ENCODE data around the gene C11orf71.

DNA sequence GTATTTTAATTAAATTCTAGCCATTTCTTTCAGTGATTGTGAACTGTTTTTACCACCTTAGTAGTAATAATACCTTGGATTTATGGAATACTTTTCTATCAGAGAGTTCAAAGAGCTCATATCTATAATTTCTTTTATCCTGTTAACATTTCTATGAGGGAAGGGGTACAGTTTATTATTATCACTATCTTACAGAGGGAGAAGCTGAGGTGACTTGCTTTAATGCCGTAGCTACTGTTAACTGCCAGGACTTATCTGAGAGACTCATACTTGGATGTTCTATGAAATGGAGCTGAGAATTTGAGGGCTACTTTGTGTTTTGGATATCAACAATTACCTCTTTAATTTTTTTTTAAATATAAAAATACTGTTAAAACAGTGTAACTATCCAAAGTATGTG lies 42.2 kb upstream of the C11orf71 start:
- TF ChIP-seq, protein P1, sequence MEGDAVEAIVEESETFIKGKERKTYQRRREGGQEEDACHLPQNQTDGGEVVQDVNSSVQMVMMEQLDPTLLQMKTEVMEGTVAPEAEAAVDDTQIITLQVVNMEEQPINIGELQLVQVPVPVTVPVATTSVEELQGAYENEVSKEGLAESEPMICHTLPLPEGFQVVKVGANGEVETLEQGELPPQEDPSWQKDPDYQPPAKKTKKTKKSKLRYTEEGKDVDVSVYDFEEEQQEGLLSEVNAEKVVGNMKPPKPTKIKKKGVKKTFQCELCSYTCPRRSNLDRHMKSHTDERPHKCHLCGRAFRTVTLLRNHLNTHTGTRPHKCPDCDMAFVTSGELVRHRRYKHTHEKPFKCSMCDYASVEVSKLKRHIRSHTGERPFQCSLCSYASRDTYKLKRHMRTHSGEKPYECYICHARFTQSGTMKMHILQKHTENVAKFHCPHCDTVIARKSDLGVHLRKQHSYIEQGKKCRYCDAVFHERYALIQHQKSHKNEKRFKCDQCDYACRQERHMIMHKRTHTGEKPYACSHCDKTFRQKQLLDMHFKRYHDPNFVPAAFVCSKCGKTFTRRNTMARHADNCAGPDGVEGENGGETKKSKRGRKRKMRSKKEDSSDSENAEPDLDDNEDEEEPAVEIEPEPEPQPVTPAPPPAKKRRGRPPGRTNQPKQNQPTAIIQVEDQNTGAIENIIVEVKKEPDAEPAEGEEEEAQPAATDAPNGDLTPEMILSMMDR (IDR thresholded peaks at IDR 0.05) = no peak
- TF ChIP-seq EZH2 (IDR thresholded peaks at IDR 0.05; ENCODE audit: borderline replicate concordance, insufficient read depth, low read depth, low read length, poor library complexity, severe bottlenecking) = no peak

Data from B cell (primary cell).